Measurements from ENCODE around the gene MLLT1. TPM values are rescaled to one million over a fixed set of nuclear protein-coding genes. Genes with fewer than 3 reads are reported as not detected.
A peak's percentile ranks its signal among the peaks of the same experiment; 100 is the strongest.

MLLT1 gene
- total and polyA plus RNA-seq, 5 donors from 2014 or later: 0.45 to 35.6 (median 0.68) TPM

GRCh38 chr19:6230991-6231448 is 48.8 kb downstream of the MLLT1 start:
- Mint-ChIP-seq H3K4me3 (no peak overlapping the region), H3K36me3 (peaks cover 17% of the 10 kb centered on the region), H3K27me3 (no peaks in the 10 kb centered on the region), H3K9me3 (peaks cover 0 to 2% (median 0%) of the 10 kb centered on the region in 7 donors), H3K4me1 (peaks cover 0 to 27% (median 8%) of the 10 kb centered on the region in 4 donors), H3K27ac (peak overlapping the region in 1 of 3 donors; percentile 83)
- H3K9me3 ChIP-seq (ENCODE audit: control insufficient read depth in 2 of 2, low read length in 2 of 2): no peaks in the 10 kb centered on the region
- no peaks in the 10 kb centered on the region for H3K27me3 ChIP-seq (ENCODE audit: control insufficient read depth, insufficient read depth, low read length)
- peaks cover 16% of the 10 kb centered on the region for H3K36me3 ChIP-seq (ENCODE audit: control insufficient read depth, insufficient read depth, low read length)
- DNase-seq (no peak), ATAC-seq (ENCODE audit: low read depth in 2 of 2) (no peak)
- H3K4me3 ChIP-seq (ENCODE audit: low read depth, low read length): no peak overlapping the region
- no peak overlapping the region for H3K27ac ChIP-seq (ENCODE audit: insufficient read depth, low read length, poor library complexity, severe bottlenecking)
- no peaks in the 10 kb centered on the region for H3K4me1 ChIP-seq (ENCODE audit: control insufficient read depth, insufficient read depth, low read length, poor library complexity, severe bottlenecking)

GRCh38 chr19:6229951-6230712 is 49.6 kb downstream of the MLLT1 start:
- Histone ChIP-seq H3K27ac (ENCODE audit: insufficient read depth, low read length, poor library complexity, severe bottlenecking) (no peak overlapping the region), H3K4me1 (ENCODE audit: control insufficient read depth, insufficient read depth, low read length, poor library complexity, severe bottlenecking) (no peaks in the 10 kb centered on the region), H3K4me3 (ENCODE audit: low read depth, low read length) (no peak overlapping the region), H3K9me3 (ENCODE audit: control insufficient read depth in 2 of 2, low read length in 2 of 2) (no peaks in the 10 kb centered on the region), H3K36me3 (ENCODE audit: control insufficient read depth, insufficient read depth, low read length) (peaks cover 23% of the 10 kb centered on the region), H3K27me3 (ENCODE audit: control insufficient read depth, insufficient read depth, low read length) (no peaks in the 10 kb centered on the region)
- H3K27ac Mint-ChIP-seq: peak overlapping the region in 2 of 3 donors; percentile 33 to 86
- no peaks in the 10 kb centered on the region for H3K27me3 Mint-ChIP-seq
- ATAC-seq (ENCODE audit: low read depth in 2 of 2): no peak
- no peak overlapping the region for H3K4me3 Mint-ChIP-seq
- H3K4me1 Mint-ChIP-seq: peaks cover 0 to 20% (median 6%) of the 10 kb centered on the region in 4 donors
- peaks cover 17% of the 10 kb centered on the region for H3K36me3 Mint-ChIP-seq
- DNase-seq: no peak
- peaks cover 0 to 2% (median 0%) of the 10 kb centered on the region in 7 donors for H3K9me3 Mint-ChIP-seq

GRCh38 chr19:6229216-6229913 is 50.4 kb downstream of the MLLT1 start:
- no peaks in the 10 kb centered on the region for H3K27me3 ChIP-seq (ENCODE audit: control insufficient read depth, insufficient read depth, low read length)
- DNase-seq (no peak), ATAC-seq (ENCODE audit: low read depth in 2 of 2) (no peak)
- H3K9me3 ChIP-seq (ENCODE audit: control insufficient read depth in 2 of 2, low read length in 2 of 2): no peaks in the 10 kb centered on the region
- Mint-ChIP-seq H3K4me3 (no peak overlapping the region), H3K27me3 (no peaks in the 10 kb centered on the region), H3K4me1 (peaks cover 0 to 12% (median 5%) of the 10 kb centered on the region in 4 donors), H3K36me3 (peaks cover 20% of the 10 kb centered on the region), H3K27ac (peak overlapping the region in 2 of 3 donors; percentile 33 to 86), H3K9me3 (peaks cover 0 to 2% (median 0%) of the 10 kb centered on the region in 7 donors)
- H3K27ac ChIP-seq (ENCODE audit: insufficient read depth, low read length, poor library complexity, severe bottlenecking): no peak overlapping the region
- no peak overlapping the region for H3K4me3 ChIP-seq (ENCODE audit: low read depth, low read length)
- no peaks in the 10 kb centered on the region for H3K4me1 ChIP-seq (ENCODE audit: control insufficient read depth, insufficient read depth, low read length, poor library complexity, severe bottlenecking)
- H3K36me3 ChIP-seq (ENCODE audit: control insufficient read depth, insufficient read depth, low read length): peaks cover 26% of the 10 kb centered on the region

- ATAC-seq (ENCODE audit: low read depth in 2 of 2): no peak
- Histone ChIP-seq H3K4me1 (ENCODE audit: control insufficient read depth, insufficient read depth, low read length, poor library complexity, severe bottlenecking) (no peaks in the 10 kb centered on the region), H3K4me3 (ENCODE audit: low read depth, low read length) (no peak overlapping the region), H3K36me3 (ENCODE audit: control insufficient read depth, insufficient read depth, low read length) (peaks cover 26% of the 10 kb centered on the region), H3K27me3 (ENCODE audit: control insufficient read depth, insufficient read depth, low read length) (no peaks in the 10 kb centered on the region), H3K27ac (ENCODE audit: insufficient read depth, low read length, poor library complexity, severe bottlenecking) (no peak overlapping the region), H3K9me3 (ENCODE audit: control insufficient read depth in 2 of 2, low read length in 2 of 2) (no peaks in the 10 kb centered on the region)
- Mint-ChIP-seq H3K27me3 (no peaks in the 10 kb centered on the region), H3K27ac (no peak overlapping the region), H3K36me3 (peaks cover 20% of the 10 kb centered on the region), H3K4me1 (peaks cover 0 to 11% (median 5%) of the 10 kb centered on the region in 4 donors), H3K9me3 (peaks cover 0 to 2% (median 0%) of the 10 kb centered on the region in 7 donors), H3K4me3 (no peak overlapping the region)
- DNase-seq: no peak
Measured at GRCh38 chr19:6228551-6229215, 51.1 kb downstream of the MLLT1 start.

- no peaks in the 10 kb centered on the region for H3K27me3 ChIP-seq (ENCODE audit: control insufficient read depth, insufficient read depth, low read length)
- Mint-ChIP-seq H3K9me3 (peaks cover 0 to 2% (median 0%) of the 10 kb centered on the region in 7 donors), H3K4me3 (no peak overlapping the region), H3K4me1 (peaks cover 0 to 11% (median 5%) of the 10 kb centered on the region in 4 donors), H3K27me3 (no peaks in the 10 kb centered on the region), H3K36me3 (peaks cover 20% of the 10 kb centered on the region), H3K27ac (peak overlapping the region in 1 of 3 donors; percentile 46)
- H3K4me3 ChIP-seq (ENCODE audit: low read depth, low read length): no peak overlapping the region
- no peak for ATAC-seq (ENCODE audit: low read depth in 2 of 2)
- no peak overlapping the region for H3K27ac ChIP-seq (ENCODE audit: insufficient read depth, low read length, poor library complexity, severe bottlenecking)
- H3K4me1 ChIP-seq (ENCODE audit: control insufficient read depth, insufficient read depth, low read length, poor library complexity, severe bottlenecking): no peaks in the 10 kb centered on the region
- no peak for DNase-seq
- peaks cover 30% of the 10 kb centered on the region for H3K36me3 ChIP-seq (ENCODE audit: control insufficient read depth, insufficient read depth, low read length)
- no peaks in the 10 kb centered on the region for H3K9me3 ChIP-seq (ENCODE audit: control insufficient read depth in 2 of 2, low read length in 2 of 2)
Measured at GRCh38 chr19:6227936-6228325, 51.8 kb downstream of the MLLT1 start.

GRCh38 chr19:6227156-6227935 is 52.4 kb downstream of the MLLT1 start:
- ATAC-seq (ENCODE audit: low read depth in 2 of 2): no peak
- Mint-ChIP-seq H3K9me3 (no peaks in the 10 kb centered on the region), H3K4me3 (no peak overlapping the region), H3K4me1 (peaks cover 0 to 8% (median 3%) of the 10 kb centered on the region in 4 donors), H3K36me3 (peaks cover 20% of the 10 kb centered on the region), H3K27ac (no peak overlapping the region), H3K27me3 (no peaks in the 10 kb centered on the region)
- no peak for DNase-seq
- Histone ChIP-seq H3K4me3 (ENCODE audit: low read depth, low read length) (no peak overlapping the region), H3K27ac (ENCODE audit: insufficient read depth, low read length, poor library complexity, severe bottlenecking) (no peak overlapping the region), H3K36me3 (ENCODE audit: control insufficient read depth, insufficient read depth, low read length) (peaks cover 30% of the 10 kb centered on the region), H3K27me3 (ENCODE audit: control insufficient read depth, insufficient read depth, low read length) (no peaks in the 10 kb centered on the region), H3K9me3 (ENCODE audit: control insufficient read depth in 2 of 2, low read length in 2 of 2) (no peaks in the 10 kb centered on the region), H3K4me1 (ENCODE audit: control insufficient read depth, insufficient read depth, low read length, poor library complexity, severe bottlenecking) (no peaks in the 10 kb centered on the region)
